Memory B cell (primary cell): ENCODE data around the gene FUT7.

ENCODE experiments used
- ATAC-seq: fragments of 150-1000 bp; cut with Tn5 transposase; 2 replicates; pipeline ENCODE4 v1.10.0; 2021; ENCODE audit warnings: low read depth, mild to moderate bottlenecking, moderate library complexity
- DNase-seq, 2 donors: peaks; one replicate each; pipeline ENCODE4 v3.0.0; 2022; ENCODE audit warnings: low spot score in 2 of 2
- H3K27ac Mint-ChIP-seq: one replicate; pipeline ENCODE4 v1.8.0; 2022; ENCODE audit warnings: mild to moderate bottlenecking, moderate library complexity, mixed read lengths
- H3K27me3 Mint-ChIP-seq: one replicate; pipeline ENCODE4 v1.8.0; 2022; ENCODE audit warnings: mixed read lengths
- H3K36me3 Mint-ChIP-seq: one replicate; pipeline ENCODE4 v1.8.0; 2022; ENCODE audit warnings: mild to moderate bottlenecking, mixed read lengths
- H3K4me1 Mint-ChIP-seq: one replicate; pipeline ENCODE4 v1.8.0; 2022; ENCODE audit warnings: mixed read lengths
- H3K4me3 Mint-ChIP-seq: one replicate; pipeline ENCODE4 v1.8.0; 2022; ENCODE audit warnings: mild to moderate bottlenecking, moderate library complexity, mixed read lengths
- H3K9me3 Mint-ChIP-seq: one replicate; pipeline ENCODE4 v1.8.0; 2022; ENCODE audit warnings: mixed read lengths

The FUT7 gene

GRCh38 chr9:137048655-137049543 is 17.0 kb upstream of the FUT7 start:
- ATAC-seq: no peak
- H3K9me3 Mint-ChIP-seq: no peaks in the 10 kb centered on the region
- peaks cover 7% of the 10 kb centered on the region for H3K4me1 Mint-ChIP-seq

GRCh38 chr9:137046088-137046787 is 14.3 kb upstream of the FUT7 start, which contains the start of gene NPDC1:
TSS of gene NPDC1 (minus strand) at chr9:137046177. CDS start at chr9:137045989, 188 bp downstream.
- Mint-ChIP-seq H3K36me3 (no peaks in the 10 kb centered on the region), H3K4me3 (peak within 1 kb of the TSS; percentile 37), H3K9me3 (no peaks in the 10 kb centered on the region), H3K27me3 (peaks cover 20% of the 10 kb centered on the region), H3K4me1 (peaks cover 7% of the 10 kb centered on the region), H3K27ac (no peak within 1 kb of the TSS)
- peak; percentile 91 for ATAC-seq
- DNase-seq: peak; percentile 84 to 90

More at GRCh38 chr9:137048655-137049543, 17.0 kb upstream of the FUT7 start:
- DNase-seq: no peak
- no peak overlapping the region for H3K4me3 Mint-ChIP-seq
- no peak overlapping the region for H3K27ac Mint-ChIP-seq
- H3K36me3 Mint-ChIP-seq: no peaks in the 10 kb centered on the region
- H3K27me3 Mint-ChIP-seq: peaks cover 18% of the 10 kb centered on the region

DNA sequence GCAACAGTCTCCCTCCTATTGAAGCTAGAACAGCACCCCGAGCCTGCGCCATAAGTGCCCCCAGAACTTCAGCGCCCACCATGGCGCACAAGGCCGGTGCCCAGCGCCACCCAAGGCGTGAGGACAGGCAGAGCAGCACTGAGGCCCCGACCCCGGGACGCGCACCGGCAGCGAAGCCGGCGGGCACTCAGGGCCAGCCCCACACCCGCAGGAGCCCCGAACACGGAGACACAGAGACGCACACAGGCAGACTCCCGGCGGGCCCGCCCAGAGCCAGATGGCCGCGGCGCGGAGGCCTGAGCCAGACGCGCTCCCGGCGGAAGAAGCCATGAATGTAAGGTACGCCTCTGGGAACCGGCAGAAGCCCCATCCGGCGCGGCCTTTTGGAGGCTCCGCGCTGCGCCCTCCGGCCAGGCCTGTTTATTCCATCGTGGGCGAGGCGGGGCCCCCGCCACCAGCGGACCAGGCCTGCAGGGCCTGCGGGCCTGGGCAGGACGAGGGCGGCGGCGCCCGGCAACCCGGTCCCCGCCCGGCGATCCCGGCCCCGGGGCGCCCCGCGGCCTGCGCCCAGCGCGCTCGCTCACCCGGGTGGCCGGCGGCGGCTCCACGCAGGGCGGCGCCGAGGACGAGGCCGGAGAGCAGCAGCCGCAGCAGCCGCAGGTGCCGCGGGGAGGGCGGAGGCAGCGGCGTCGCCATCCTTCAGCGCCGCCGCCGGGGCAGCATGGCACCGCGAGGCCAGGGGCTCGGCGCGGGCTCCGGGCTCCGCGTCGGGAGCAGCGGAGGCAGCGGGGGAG is 13.6 kb upstream of the FUT7 start:
- ATAC-seq (no peak), DNase-seq (no peak)
- H3K4me3 Mint-ChIP-seq: peak overlapping the region; percentile 24
- no peaks in the 10 kb centered on the region for H3K9me3 Mint-ChIP-seq
- peaks cover 7% of the 10 kb centered on the region for H3K4me1 Mint-ChIP-seq
- peaks cover 21% of the 10 kb centered on the region for H3K27me3 Mint-ChIP-seq
- no peaks in the 10 kb centered on the region for H3K36me3 Mint-ChIP-seq
- H3K27ac Mint-ChIP-seq: no peak overlapping the region

DNA sequence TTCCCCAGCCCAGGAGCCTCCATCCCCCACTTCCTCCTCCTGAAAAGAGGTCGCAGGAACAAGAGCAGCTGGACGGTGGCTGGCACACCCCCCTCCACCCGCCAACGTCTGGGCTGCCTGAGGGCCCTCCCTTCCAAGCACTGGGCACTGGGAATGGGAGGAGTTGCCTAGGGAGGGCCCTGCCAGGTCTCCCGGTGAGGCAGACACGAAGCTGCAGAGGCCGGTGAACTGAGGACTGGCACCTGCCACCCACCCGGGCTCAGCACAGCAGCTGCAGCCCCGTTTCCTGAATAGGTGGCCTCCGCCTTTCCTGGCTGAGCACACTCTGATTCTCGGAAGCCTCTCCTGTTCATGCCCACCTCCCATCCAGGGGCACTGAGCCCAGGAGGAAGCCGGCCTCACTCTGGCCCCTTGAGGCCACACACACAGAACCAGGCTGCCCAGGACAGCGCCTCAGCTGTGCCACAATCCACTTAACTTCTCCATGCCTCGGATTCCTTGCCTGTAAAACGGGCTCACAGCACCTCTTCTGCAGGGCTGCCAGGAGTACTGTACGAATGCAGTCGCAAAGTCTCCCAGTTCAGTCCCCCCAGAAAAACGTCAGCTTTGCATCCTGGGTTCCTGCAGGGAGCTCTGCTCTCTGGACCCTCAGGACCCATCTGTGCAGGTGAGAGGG is 12.8 kb upstream of the FUT7 start:
- Mint-ChIP-seq H3K36me3 (no peaks in the 10 kb centered on the region), H3K4me3 (peak overlapping the region; percentile 24), H3K4me1 (peaks cover 4% of the 10 kb centered on the region), H3K9me3 (no peaks in the 10 kb centered on the region), H3K27me3 (peaks cover 19% of the 10 kb centered on the region), H3K27ac (no peak overlapping the region)
- ATAC-seq: no peak
- no peak for DNase-seq

- Mint-ChIP-seq H3K27me3 (peaks cover 16% of the 10 kb centered on the region), H3K4me1 (peaks cover 3% of the 10 kb centered on the region), H3K36me3 (no peaks in the 10 kb centered on the region), H3K9me3 (no peaks in the 10 kb centered on the region), H3K4me3 (no peak overlapping the region), H3K27ac (no peak overlapping the region)
- ATAC-seq: no peak
- no peak for DNase-seq
Observed at GRCh38 chr9:137044037-137044436, 12.1 kb upstream of the FUT7 start.

GRCh38 chr9:137042751-137043727 is 11.2 kb upstream of the FUT7 start:
- ATAC-seq (no peak), DNase-seq (no peak)
- H3K27me3 Mint-ChIP-seq: peaks cover 14% of the 10 kb centered on the region
- H3K36me3 Mint-ChIP-seq: no peaks in the 10 kb centered on the region
- no peaks in the 10 kb centered on the region for H3K9me3 Mint-ChIP-seq
- H3K4me1 Mint-ChIP-seq: peaks cover 3% of the 10 kb centered on the region
- no peak overlapping the region for H3K4me3 Mint-ChIP-seq
- no peak overlapping the region for H3K27ac Mint-ChIP-seq

DNA sequence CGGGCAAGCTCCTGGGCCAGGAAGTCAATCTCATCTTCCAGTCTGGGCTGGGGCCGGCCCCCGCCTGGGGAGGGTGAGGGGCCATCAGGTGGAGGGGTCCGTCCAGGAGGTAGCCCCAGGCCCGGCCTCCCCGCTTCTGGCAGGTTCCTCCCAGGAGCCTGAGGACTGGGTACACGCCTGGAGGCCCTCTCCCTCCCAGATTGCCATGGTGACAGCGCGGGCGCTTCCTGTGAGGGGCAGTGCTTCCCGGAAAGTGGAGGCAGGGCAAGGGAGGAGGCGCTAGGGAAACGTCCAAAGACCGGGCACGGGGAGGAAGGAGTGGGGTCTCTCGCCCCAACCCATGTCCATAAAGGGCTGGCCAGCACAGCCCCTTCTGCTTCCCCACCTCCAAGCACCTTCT is 9.2 kb upstream of the FUT7 start:
- no peak overlapping the region for H3K4me3 Mint-ChIP-seq

DNA sequence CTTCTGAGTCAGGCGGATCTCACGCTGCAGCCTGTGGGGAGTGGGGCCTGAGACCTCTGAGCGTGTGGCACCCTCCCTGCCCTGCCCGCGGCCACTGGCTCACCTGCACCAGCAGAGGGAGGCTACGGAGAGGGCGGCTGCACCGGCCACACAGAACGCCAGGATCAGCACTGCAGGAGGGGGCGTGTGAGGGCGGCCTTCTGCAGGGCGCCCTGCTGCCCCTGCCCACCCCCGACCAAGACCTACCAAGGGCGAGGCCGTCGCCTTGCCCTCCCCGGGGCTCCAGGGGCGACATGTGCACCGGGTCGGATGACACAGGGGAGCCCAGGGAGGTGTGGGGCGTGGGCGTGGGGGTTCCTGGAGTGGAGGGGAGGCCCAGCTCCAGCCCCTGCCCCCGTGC is 8.7 kb upstream of the FUT7 start:
- H3K9me3 Mint-ChIP-seq: no peaks in the 10 kb centered on the region
- DNase-seq (no peak), ATAC-seq (no peak)
- H3K36me3 Mint-ChIP-seq: no peaks in the 10 kb centered on the region
- H3K4me3 Mint-ChIP-seq: no peak overlapping the region
- H3K4me1 Mint-ChIP-seq: no peaks in the 10 kb centered on the region
- H3K27ac Mint-ChIP-seq: no peak overlapping the region
- peaks cover 12% of the 10 kb centered on the region for H3K27me3 Mint-ChIP-seq

More for the DNA sequence above, 9.2 kb upstream of the FUT7 start:
- H3K4me1 Mint-ChIP-seq: no peaks in the 10 kb centered on the region
- H3K9me3 Mint-ChIP-seq: no peaks in the 10 kb centered on the region
- peaks cover 12% of the 10 kb centered on the region for H3K27me3 Mint-ChIP-seq
- no peak for ATAC-seq
- no peak for DNase-seq
- no peak overlapping the region for H3K27ac Mint-ChIP-seq
- H3K36me3 Mint-ChIP-seq: no peaks in the 10 kb centered on the region

GRCh38 chr9:137039611-137040366 is 7.9 kb upstream of the FUT7 start:
- Mint-ChIP-seq H3K27ac (no peak overlapping the region), H3K36me3 (no peaks in the 10 kb centered on the region), H3K4me3 (no peak overlapping the region), H3K27me3 (peaks cover 7% of the 10 kb centered on the region), H3K9me3 (no peaks in the 10 kb centered on the region), H3K4me1 (peaks cover 6% of the 10 kb centered on the region)
- ATAC-seq (no peak), DNase-seq (no peak)

DNA sequence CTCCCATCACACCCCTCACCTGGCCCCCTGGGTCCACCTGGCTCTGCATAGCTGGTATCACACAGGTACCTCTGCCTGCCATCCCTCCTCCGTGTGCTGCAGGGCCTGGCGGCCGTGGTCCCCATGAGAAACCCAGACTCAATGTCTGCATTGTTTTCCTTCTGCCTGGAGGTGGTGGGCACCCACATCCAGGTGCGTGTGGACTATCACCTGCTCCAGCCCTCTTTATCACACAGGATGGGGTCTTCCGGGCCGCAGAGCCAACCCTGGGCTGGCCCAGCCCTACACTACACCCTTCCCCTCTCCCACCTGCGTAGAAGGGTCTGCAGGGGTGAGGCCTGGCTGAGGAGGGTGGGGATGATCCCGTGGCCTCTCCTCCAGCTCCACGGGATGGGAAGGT is 7.0 kb upstream of the FUT7 start:
- H3K27ac Mint-ChIP-seq: no peak overlapping the region

DNA sequence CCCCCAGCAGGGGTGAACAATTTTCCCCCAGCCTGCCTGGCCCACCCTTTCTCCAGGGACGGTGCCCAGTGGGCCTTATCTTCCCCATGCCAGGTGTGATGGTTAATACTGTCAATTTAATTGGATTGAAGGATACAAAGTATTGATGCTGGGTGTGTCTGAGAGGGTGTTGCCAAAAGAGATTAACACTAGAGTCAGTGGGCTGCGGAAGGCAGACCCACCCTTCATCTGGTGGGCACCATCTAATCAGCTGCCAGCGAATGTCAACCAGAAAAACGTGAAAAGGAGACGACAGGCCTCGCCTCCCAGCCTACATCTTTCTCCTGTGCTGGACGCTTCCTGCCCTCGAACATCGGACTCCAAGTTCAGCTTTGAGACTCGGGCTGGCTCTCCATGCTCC is 5.6 kb upstream of the FUT7 start:
- ATAC-seq (no peak), DNase-seq (no peak)
- H3K27me3 Mint-ChIP-seq: peaks cover 3% of the 10 kb centered on the region
- H3K27ac Mint-ChIP-seq: no peak overlapping the region
- no peak overlapping the region for H3K4me3 Mint-ChIP-seq
- no peaks in the 10 kb centered on the region for H3K36me3 Mint-ChIP-seq
- H3K9me3 Mint-ChIP-seq: no peaks in the 10 kb centered on the region
- peaks cover 17% of the 10 kb centered on the region for H3K4me1 Mint-ChIP-seq

More for the DNA sequence above, 7.0 kb upstream of the FUT7 start:
- H3K4me1 Mint-ChIP-seq: peaks cover 11% of the 10 kb centered on the region
- no peak overlapping the region for H3K4me3 Mint-ChIP-seq
- DNase-seq (no peak), ATAC-seq (no peak)
- no peaks in the 10 kb centered on the region for H3K9me3 Mint-ChIP-seq
- H3K36me3 Mint-ChIP-seq: no peaks in the 10 kb centered on the region
- peaks cover 5% of the 10 kb centered on the region for H3K27me3 Mint-ChIP-seq

GRCh38 chr9:137037035-137037434 is 5.1 kb upstream of the FUT7 start:
- DNase-seq: no peak
- no peak overlapping the region for H3K4me3 Mint-ChIP-seq
- no peak overlapping the region for H3K27ac Mint-ChIP-seq
- ATAC-seq: no peak
- H3K9me3 Mint-ChIP-seq: no peaks in the 10 kb centered on the region
- peaks cover 19% of the 10 kb centered on the region for H3K4me1 Mint-ChIP-seq
- no peaks in the 10 kb centered on the region for H3K36me3 Mint-ChIP-seq
- peaks cover 3% of the 10 kb centered on the region for H3K27me3 Mint-ChIP-seq
